SK-N-SH (cell line): ENCODE data around the gene IKBKE.

ENCODE experiments used
- EP300 ChIP-seq, 2 experiments: IDR thresholded peaks; 2 replicates each; pipeline versions ENCODE4 v1.4.0 to v1.6.1; 2012; ENCODE audit warnings: borderline replicate concordance in 1 of 2, low read depth in 1 of 2, low read length in 1 of 2
- EZH2phosphoT487 ChIP-seq: fragments of 200-600 bp; sonication (generic); IDR thresholded peaks from 2 replicates; pipeline ENCODE4 v1.6.1; 2017; ENCODE audit warnings: low read depth, mixed run types, mild to moderate bottlenecking, antibody characterized with exemption, moderate library complexity, borderline replicate concordance
- FOSL2 ChIP-seq: IDR thresholded peaks from 2 replicates; pipeline ENCODE4 v1.4.0; 2012; ENCODE audit warnings: low read depth, mild to moderate bottlenecking, moderate library complexity, borderline replicate concordance
- RAD21 ChIP-seq: IDR thresholded peaks from 2 replicates; pipeline ENCODE4 v1.6.1; 2012; ENCODE audit warnings: mild to moderate bottlenecking, low read length
- USF2 ChIP-seq: fragments of 150-350 bp; IDR thresholded peaks from 2 replicates; pipeline ENCODE4 v1.6.1; 2017; ENCODE audit warnings: antibody characterized with exemption, low read length, low read depth, borderline replicate concordance
- TF ChIP-seq, protein P1 (sequence below): fragments of 200-600 bp; sonication (generic); IDR thresholded peaks from 2 replicates; pipeline ENCODE4 v1.6.1; 2017; ENCODE audit warnings: antibody characterized with exemption, mild to moderate bottlenecking, moderate library complexity

- no peak for TF ChIP-seq RAD21
- no peak for TF ChIP-seq FOSL2
- TF ChIP-seq, protein P1, sequence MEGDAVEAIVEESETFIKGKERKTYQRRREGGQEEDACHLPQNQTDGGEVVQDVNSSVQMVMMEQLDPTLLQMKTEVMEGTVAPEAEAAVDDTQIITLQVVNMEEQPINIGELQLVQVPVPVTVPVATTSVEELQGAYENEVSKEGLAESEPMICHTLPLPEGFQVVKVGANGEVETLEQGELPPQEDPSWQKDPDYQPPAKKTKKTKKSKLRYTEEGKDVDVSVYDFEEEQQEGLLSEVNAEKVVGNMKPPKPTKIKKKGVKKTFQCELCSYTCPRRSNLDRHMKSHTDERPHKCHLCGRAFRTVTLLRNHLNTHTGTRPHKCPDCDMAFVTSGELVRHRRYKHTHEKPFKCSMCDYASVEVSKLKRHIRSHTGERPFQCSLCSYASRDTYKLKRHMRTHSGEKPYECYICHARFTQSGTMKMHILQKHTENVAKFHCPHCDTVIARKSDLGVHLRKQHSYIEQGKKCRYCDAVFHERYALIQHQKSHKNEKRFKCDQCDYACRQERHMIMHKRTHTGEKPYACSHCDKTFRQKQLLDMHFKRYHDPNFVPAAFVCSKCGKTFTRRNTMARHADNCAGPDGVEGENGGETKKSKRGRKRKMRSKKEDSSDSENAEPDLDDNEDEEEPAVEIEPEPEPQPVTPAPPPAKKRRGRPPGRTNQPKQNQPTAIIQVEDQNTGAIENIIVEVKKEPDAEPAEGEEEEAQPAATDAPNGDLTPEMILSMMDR = no peak
- no peak for TF ChIP-seq EZH2phosphoT487
- TF ChIP-seq USF2 = no peak
- no peak for TF ChIP-seq EP300 (IDR thresholded peaks at IDR 0.05; ENCODE audit: borderline replicate concordance in 1 of 2, low read depth in 1 of 2, low read length in 1 of 2)
Observed at GRCh38 chr1:206463911-206464310, 6.4 kb upstream of the IKBKE start.
